Upper lobe of right lung (tissue), 1 donor: Measurements from ENCODE around the gene CFD. TPM values are rescaled to one million over a fixed set of nuclear protein-coding genes. Genes with fewer than 3 reads are reported as not detected.
"Not testable (repeated sequence)": the region's sequence is repeated elsewhere in the genome, so short reads cannot be mapped to it uniquely, and the experiment has no call there.

Experiments used
- ATAC-seq: fragments of 200-7000 bp; cut with Tn5 transposase; one replicate; pipeline ENCODE4 v1.9.1; 2020; ENCODE audit warnings: mild to moderate bottlenecking, moderate library complexity
- DNase-seq: peaks from one replicate; pipeline ENCODE4 v3.0.0-alpha.2; 2020
- H3K27ac ChIP-seq: fragments of 200-600 bp; one replicate; pipeline ENCODE4 v1.8.0; 2022
- H3K27me3 ChIP-seq: fragments of 200-600 bp; one replicate; pipeline ENCODE4 v1.8.0; 2022; ENCODE audit warnings: mild to moderate bottlenecking
- H3K36me3 ChIP-seq: fragments of 200-600 bp; one replicate; pipeline ENCODE4 v1.8.0; 2022
- H3K4me1 ChIP-seq: fragments of 200-600 bp; one replicate; pipeline ENCODE4 v1.8.0; 2022
- H3K4me3 ChIP-seq: fragments of 200-600 bp; one replicate; pipeline ENCODE4 v1.8.0; 2022; ENCODE audit warnings: mild to moderate bottlenecking
- H3K9me3 ChIP-seq: fragments of 200-600 bp; one replicate; pipeline ENCODE4 v1.8.0; 2022
- intact Hi-C: fragments of 100-400 bp; cut with DNase I; formaldehyde crosslinking; loops from one replicate; pipeline ENCODE4 v1.11.0; 2022
- total RNA-seq: library from RNA; stranded (reverse); fragmentation: NEBNext Ultra II Directional; extraction: Animal tissue kit (Norgen Biotek cat#: 25700); gene quantifications from one replicate; pipeline ENCODE4 v1.2.1, GENCODE V29; 2021
- TF ChIP-seq, protein P1 (sequence below): fragments of 200-600 bp; IDR thresholded peaks from one replicate; pipeline ENCODE4 v1.8.0; 2022; ENCODE audit warnings: antibody characterized with exemption
- donor health status: DM: no; HTN: yes; CAD: no; lungs with severe emphysema.

CFD gene
- total RNA-seq, 1 donor from 2014 or later = 153 TPM

DNA sequence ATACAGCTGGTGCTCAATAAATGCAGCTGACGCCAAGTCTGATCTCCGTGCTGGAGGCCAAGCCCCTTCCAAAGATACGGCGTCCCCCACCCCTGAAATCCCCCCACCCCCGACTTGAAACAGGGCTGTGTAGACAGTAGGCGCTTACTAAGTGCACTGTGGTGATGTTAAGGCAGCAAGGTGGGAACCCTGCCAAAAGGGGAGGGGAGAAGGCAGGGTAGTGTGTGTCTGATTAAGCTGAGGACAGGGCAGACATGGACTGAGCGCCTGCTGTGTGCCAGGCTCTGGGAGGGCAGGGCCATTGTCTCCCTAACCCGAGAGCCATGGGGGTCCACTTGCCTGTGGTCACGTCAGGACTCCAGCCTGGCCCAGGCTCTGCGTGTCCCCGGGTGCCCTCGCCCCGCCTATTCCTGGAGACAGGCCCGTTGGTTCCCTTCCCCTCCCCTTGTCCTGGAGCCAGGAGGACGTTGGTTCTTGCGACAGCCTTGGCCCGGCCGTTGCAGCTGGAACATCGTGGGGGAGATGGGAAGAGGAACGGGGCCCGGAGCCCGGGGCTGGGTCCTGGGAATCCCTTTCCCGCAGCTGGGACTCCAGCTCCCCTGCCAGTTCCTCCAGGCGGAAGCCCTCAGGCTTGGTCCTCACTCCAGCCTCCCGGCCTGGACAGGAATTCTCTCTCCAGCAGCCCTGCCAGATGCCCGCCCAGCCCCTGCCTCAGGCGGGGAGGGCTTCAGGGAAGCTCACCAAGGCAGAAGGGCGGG, 9.1 kb upstream of the CFD start:
- peak overlapping the region; percentile 68 for H3K27ac ChIP-seq
- TF ChIP-seq, protein P1, sequence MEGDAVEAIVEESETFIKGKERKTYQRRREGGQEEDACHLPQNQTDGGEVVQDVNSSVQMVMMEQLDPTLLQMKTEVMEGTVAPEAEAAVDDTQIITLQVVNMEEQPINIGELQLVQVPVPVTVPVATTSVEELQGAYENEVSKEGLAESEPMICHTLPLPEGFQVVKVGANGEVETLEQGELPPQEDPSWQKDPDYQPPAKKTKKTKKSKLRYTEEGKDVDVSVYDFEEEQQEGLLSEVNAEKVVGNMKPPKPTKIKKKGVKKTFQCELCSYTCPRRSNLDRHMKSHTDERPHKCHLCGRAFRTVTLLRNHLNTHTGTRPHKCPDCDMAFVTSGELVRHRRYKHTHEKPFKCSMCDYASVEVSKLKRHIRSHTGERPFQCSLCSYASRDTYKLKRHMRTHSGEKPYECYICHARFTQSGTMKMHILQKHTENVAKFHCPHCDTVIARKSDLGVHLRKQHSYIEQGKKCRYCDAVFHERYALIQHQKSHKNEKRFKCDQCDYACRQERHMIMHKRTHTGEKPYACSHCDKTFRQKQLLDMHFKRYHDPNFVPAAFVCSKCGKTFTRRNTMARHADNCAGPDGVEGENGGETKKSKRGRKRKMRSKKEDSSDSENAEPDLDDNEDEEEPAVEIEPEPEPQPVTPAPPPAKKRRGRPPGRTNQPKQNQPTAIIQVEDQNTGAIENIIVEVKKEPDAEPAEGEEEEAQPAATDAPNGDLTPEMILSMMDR = no peak
- ATAC-seq = peak; percentile 93
- H3K27me3 ChIP-seq = peaks cover 32% of the 10 kb centered on the region
- peak; percentile 93 for DNase-seq
- H3K36me3 ChIP-seq = no peaks in the 10 kb centered on the region
- H3K4me1 ChIP-seq = peaks cover 17% of the 10 kb centered on the region
- intact Hi-C loops = loop anchor here (10.0 kb wide), 1 partner anchor 86 kb away; no protein-coding TSS in a partner anchor
- no peak overlapping the region for H3K4me3 ChIP-seq
- no peaks in the 10 kb centered on the region for H3K9me3 ChIP-seq

DNA sequence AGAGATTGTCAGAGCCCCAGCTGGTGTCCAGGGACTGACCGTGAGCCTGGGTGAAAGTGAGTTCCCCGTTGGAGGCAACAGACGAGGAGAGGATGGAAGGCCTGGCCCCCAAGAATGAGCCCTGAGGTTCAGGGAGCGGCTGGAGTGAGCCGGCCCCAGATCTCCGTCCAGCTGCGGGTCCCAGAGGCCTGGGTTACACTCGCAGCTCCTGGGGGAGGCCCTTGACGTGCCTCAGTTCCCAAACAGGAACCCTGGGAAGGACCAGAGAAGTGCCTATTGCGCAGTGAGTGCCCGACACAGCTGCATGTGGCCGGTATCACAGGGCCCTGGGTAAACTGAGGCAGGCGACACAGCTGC, 8.5 kb upstream of the CFD start:
- Histone ChIP-seq H3K9me3 (no peaks in the 10 kb centered on the region), H3K4me3 (no peak overlapping the region)

GRCh38 chr19:852136-853013, 7.1 kb upstream of the CFD start, which contains the start of gene ELANE:
ELANE (plus strand) TSS chr19:852303; CDS start chr19:852329, 26 bp downstream.
- Histone ChIP-seq H3K4me1 (peaks cover 16% of the 10 kb centered on the region), H3K4me3 (no peak within 1 kb of the TSS), H3K27me3 (peaks cover 19% of the 10 kb centered on the region), H3K9me3 (no peaks in the 10 kb centered on the region), H3K27ac (peak within 1 kb of the TSS; percentile 68), H3K36me3 (no peaks in the 10 kb centered on the region)
- TF ChIP-seq, protein P1 = no peak
- peak; percentile 63 for DNase-seq
- intact Hi-C loops = loop anchor here (10.0 kb wide), 1 partner anchor 88 kb away; no protein-coding TSS in a partner anchor
- ATAC-seq = no peak

More for the DNA sequence above, 8.5 kb upstream of the CFD start:
- no peak for ATAC-seq
- TF ChIP-seq, protein P1 = no peak
- no peaks in the 10 kb centered on the region for H3K36me3 ChIP-seq
- DNase-seq = peak; percentile 65
- intact Hi-C loops = loop anchor here (10.0 kb wide), 1 partner anchor 86 kb away; no protein-coding TSS in a partner anchor
- H3K4me1 ChIP-seq = peaks cover 17% of the 10 kb centered on the region
- H3K27me3 ChIP-seq = peaks cover 32% of the 10 kb centered on the region
- peak overlapping the region; percentile 68 for H3K27ac ChIP-seq

DNA sequence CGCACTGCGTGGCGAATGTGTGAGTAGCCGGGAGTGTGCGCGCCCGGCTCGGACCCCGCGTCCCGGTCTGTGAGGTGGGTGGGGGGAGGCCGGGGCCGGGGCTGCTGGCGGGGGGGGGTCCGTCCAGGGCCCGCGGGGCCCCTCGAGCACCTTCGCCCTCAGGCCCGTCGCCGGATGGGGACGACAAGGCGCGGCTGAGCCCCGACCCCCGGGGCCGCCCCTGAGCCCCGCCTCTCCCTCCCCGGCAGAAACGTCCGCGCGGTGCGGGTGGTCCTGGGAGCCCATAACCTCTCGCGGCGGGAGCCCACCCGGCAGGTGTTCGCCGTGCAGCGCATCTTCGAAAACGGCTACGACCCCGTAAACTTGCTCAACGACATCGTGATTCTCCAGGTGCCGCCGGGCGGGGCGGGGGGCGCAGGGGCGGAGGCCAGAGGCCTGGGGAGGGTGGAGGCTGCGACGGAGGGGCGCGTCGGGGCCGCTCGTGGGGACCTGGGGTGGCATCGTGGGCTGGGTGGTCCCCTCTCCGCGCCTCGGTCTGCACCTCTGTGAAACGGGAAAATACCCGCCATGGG, 6.4 kb upstream of the CFD start:
- DNase-seq (no peak), ATAC-seq (no peak)
- TF ChIP-seq, protein P1 = no peak
- Histone ChIP-seq H3K4me3 (no peak overlapping the region), H3K27ac (no peak overlapping the region), H3K36me3 (no peaks in the 10 kb centered on the region), H3K9me3 (no peaks in the 10 kb centered on the region), H3K4me1 (peaks cover 9% of the 10 kb centered on the region), H3K27me3 (peaks cover 19% of the 10 kb centered on the region)
- intact Hi-C loops = loop anchor here (10.0 kb wide), 1 partner anchor 88 kb away; no protein-coding TSS in a partner anchor

GRCh38 chr19:853614-854220, 5.7 kb upstream of the CFD start:
- intact Hi-C loops = loop anchor here (10.0 kb wide), 1 partner anchor 89 kb away; no protein-coding TSS in a partner anchor
- not testable (repeated sequence) for H3K4me3 ChIP-seq, H3K27ac ChIP-seq, H3K4me1 ChIP-seq, H3K9me3 ChIP-seq, DNase-seq, ATAC-seq, H3K36me3 ChIP-seq
- peaks cover 19% of the 10 kb centered on the region for H3K27me3 ChIP-seq
